ENCODE results near the gene GGCX.

GGCX gene

GRCh38 chr2:85541262-85541661 lies 20.0 kb downstream of the GGCX start:
- ChIA-PET POLR2A (interaction anchor here (1.2 to 9.2 kb wide), 2 partner anchors 12 to 187 kb away, joined by 4 to 198 read pairs; partner anchors contain the start of genes ELMOD3 and RETSAT), CTCF (interaction anchor here (5.0 to 14.3 kb wide), 2 partner anchors 11 to 122 kb away, joined by 20 to 180 read pairs; partner anchors contain the start of gene SH2D6)
- TF ChIP-seq, protein P1, sequence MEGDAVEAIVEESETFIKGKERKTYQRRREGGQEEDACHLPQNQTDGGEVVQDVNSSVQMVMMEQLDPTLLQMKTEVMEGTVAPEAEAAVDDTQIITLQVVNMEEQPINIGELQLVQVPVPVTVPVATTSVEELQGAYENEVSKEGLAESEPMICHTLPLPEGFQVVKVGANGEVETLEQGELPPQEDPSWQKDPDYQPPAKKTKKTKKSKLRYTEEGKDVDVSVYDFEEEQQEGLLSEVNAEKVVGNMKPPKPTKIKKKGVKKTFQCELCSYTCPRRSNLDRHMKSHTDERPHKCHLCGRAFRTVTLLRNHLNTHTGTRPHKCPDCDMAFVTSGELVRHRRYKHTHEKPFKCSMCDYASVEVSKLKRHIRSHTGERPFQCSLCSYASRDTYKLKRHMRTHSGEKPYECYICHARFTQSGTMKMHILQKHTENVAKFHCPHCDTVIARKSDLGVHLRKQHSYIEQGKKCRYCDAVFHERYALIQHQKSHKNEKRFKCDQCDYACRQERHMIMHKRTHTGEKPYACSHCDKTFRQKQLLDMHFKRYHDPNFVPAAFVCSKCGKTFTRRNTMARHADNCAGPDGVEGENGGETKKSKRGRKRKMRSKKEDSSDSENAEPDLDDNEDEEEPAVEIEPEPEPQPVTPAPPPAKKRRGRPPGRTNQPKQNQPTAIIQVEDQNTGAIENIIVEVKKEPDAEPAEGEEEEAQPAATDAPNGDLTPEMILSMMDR (IDR thresholded peaks at IDR 0.05; ENCODE audit: control extremely low read depth, extremely low read depth, low read depth, missing control alignments): no peak
- no peak for DNase-seq (ENCODE audit: extremely low spot score)

GRCh38 chr2:85540133-85540648 lies 21.1 kb downstream of the GGCX start:
- TF ChIP-seq, protein P1 (IDR thresholded peaks at IDR 0.05; ENCODE audit: control extremely low read depth, extremely low read depth, low read depth, missing control alignments): no peak
- no peak for DNase-seq (ENCODE audit: extremely low spot score)
- ChIA-PET CTCF (interaction anchor here (2.0 to 14.3 kb wide), 3 partner anchors 12 to 121 kb away, joined by 5 to 180 read pairs (median 20); partner anchors contain the start of gene SH2D6), POLR2A (interaction anchor here (1.0 to 9.2 kb wide), 11 partner anchors 13 to 311 kb away, joined by 3 to 198 read pairs (median 5); partner anchors contain the start of genes C2orf68, GGCX, TGOLN2 and TMEM150A)

DNA sequence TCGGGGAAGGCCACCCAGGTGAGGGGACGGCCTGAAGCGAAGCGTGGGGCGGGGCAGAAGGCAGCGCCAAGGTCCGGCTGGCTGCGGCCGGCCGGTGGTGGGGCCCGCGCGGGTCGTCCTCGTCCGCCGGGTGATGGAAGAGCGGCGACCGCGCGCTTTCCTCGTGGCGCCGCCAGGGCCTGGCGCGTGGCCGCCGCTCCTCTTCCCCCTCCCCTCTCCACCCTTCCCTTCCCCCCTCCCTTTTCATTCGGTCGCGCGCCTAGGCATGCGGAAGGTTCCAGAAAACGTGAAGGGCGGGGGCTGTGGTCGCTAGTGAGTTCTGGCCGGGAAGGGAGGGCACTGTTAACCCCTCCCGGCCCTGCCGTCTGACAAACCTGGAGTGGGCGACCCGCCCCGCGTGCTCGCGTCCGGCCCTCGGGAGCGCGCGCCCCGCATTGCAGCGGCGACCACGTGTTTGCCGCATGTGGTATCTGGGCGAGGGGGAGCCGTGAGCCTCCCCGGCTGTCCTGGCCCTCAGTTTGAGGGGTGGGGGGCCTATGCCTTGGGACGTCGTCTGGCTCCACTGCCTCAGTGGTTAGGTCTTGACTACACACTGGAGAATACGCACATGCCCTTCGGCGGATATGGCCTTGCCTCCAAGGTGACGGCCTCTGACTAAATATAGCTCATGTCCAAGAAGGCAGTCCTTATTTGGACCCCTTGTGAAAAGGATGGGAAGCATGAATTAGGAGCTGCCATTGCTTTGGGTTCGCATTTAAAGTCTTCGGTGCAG lies 21.7 kb downstream of the GGCX start:
- DNase-seq (ENCODE audit: extremely low spot score): peak; percentile 69
- CTCF ChIA-PET: interaction anchor here (0.7 to 14.3 kb wide), 13 partner anchors 10 to 614 kb away, joined by 3 to 180 read pairs (median 3); partner anchors contain the start of gene SH2D6
- POLR2A ChIA-PET: interaction anchor here (0.5 to 9.2 kb wide), 39 partner anchors 7 to 916 kb away, joined by 3 to 198 read pairs (median 5); partner anchors contain the start of genes C2orf68, ELMOD3, GGCX and RETSAT
- TF ChIP-seq, protein P1 (IDR thresholded peaks at IDR 0.05; ENCODE audit: control extremely low read depth, extremely low read depth, low read depth, missing control alignments): no peak

DNA sequence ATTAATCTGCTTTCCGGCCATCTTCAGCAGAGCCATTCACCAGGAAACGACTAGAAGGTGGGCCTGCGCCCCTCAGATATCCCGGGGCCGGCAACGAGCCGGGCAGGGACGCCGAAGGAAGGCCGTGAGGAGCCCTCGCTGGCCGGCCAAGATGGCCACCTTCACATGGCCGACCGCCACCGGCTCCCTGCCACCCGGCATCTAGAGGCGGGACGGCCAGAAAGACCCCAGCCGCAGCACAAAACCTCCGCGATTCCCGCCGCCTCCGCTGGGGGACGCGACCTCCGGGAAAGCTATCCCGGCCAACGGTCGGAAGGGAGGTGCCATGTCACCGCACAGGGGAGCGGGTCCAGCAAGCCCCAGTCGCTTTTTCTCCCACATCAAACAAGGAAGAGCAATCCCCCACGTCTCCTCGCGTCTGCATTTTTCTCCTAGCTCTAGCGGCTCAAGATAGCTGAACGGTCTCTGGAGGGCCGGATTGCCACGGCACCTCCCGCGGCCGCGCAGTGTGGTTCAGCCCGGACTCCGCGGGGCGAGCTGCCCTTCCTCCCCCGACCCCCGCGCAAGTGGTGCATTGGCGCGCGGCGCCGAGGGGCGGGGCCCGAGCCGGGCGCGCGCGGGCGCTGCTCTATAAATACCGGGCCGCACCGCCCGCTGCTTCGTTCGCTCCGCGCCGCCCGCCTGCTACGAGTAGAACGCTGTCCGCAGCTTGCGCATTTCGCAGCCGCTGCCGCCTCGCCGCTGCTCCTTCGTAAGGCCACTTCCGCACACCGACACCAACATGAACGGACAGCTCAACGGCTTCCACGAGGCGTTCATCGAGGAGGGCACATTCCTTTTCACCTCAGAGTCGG lies 22.6 kb downstream of the GGCX start, which contains the start of gene MAT2A:
Gene MAT2A (plus strand): TSS at position 662 of the 854 bp plus-strand sequence. CDS start 120 bp downstream, at position 782.
- TF ChIP-seq, protein P1 (IDR thresholded peaks at IDR 0.05; ENCODE audit: control extremely low read depth, extremely low read depth, low read depth, missing control alignments): peak; percentile 71
- DNase-seq (ENCODE audit: extremely low spot score): peak; percentile 95
- ChIA-PET POLR2A (interaction anchor here (0.5 to 9.2 kb wide), 52 partner anchors 8 to 1234 kb away, joined by 3 to 198 read pairs (median 4); partner anchors contain the start of genes ELMOD3, GGCX, RETSAT and RNF181), CTCF (interaction anchor here (0.7 to 14.3 kb wide), 14 partner anchors 9 to 613 kb away, joined by 3 to 180 read pairs (median 3); partner anchors contain the start of gene SH2D6)

GRCh38 chr2:85537600-85538506 lies 23.4 kb downstream of the GGCX start:
- TF ChIP-seq, protein P1 (IDR thresholded peaks at IDR 0.05; ENCODE audit: control extremely low read depth, extremely low read depth, low read depth, missing control alignments): no peak
- DNase-seq (ENCODE audit: extremely low spot score): peak; percentile 29
- ChIA-PET CTCF (interaction anchor here (1.0 to 14.3 kb wide), 8 partner anchors 8 to 118 kb away, joined by 3 to 180 read pairs (median 4); partner anchors contain the start of gene SH2D6), POLR2A (interaction anchor here (0.5 to 9.2 kb wide), 18 partner anchors 16 to 459 kb away, joined by 3 to 198 read pairs (median 6); partner anchors contain the start of genes ELMOD3, RETSAT and SH2D6)

Data from GM10248 (cell line).